Keratinocyte (primary cell): ENCODE measurements around the gene TCN2. TPM values are rescaled to one million over a fixed set of nuclear protein-coding genes. Genes with fewer than 3 reads are reported as not detected.

Experiments used
- DNase-seq: peaks from one replicate; pipeline ENCODE4 v3.0.0-alpha.2; 2011; ENCODE audit warnings: low read depth, missing footprints, low spot score
- FAIRE-seq: peaks from 2 replicates; lab custom pipeline; 2011; peaks lifted over from hg19 to GRCh38; lab: Jason Lieb, UNC
- H2AFZ ChIP-seq: 2 replicates; pipeline ENCODE4 v1.6.0; 2012; ENCODE audit warnings: low read length, control low read depth, inconsistent platforms; ENCODE audit not compliant: control insufficient read depth
- H3K27ac ChIP-seq: 2 replicates; pipeline ENCODE4 v1.5.1; 2011; ENCODE audit warnings: low read length; ENCODE audit not compliant: control insufficient read depth, insufficient read depth
- H3K27me3 ChIP-seq: 3 replicates; pipeline ENCODE4 v1.6.0; 2011; ENCODE audit warnings: low read length; ENCODE audit not compliant: control insufficient read depth, insufficient read depth; ENCODE audit errors: extremely low read depth
- H3K36me3 ChIP-seq, 2 experiments: 2 replicates in 1 of 2; 3 replicates in 1 of 2; pipeline ENCODE4 v1.5.1; 2011; ENCODE audit warnings: low read length in 2 of 2, mild to moderate bottlenecking in 1 of 2; ENCODE audit not compliant: control insufficient read depth in 2 of 2, insufficient read depth in 2 of 2; ENCODE audit errors: extremely low read depth in 1 of 2
- H3K4me1 ChIP-seq: 3 replicates; pipeline ENCODE4 v1.5.1; 2011; ENCODE audit warnings: low read length; ENCODE audit not compliant: control insufficient read depth, insufficient read depth; ENCODE audit errors: extremely low read depth
- H3K4me2 ChIP-seq: 3 replicates; pipeline ENCODE4 v1.6.0; 2011; ENCODE audit warnings: low read depth, low read length; ENCODE audit not compliant: control insufficient read depth, insufficient read depth; ENCODE audit errors: extremely low read depth
- H3K4me3 ChIP-seq, 3 experiments: fragments of 200-600 bp in 1 of 3; sonication (generic) in 1 of 3; 2 replicates in 2 of 3; 3 replicates in 1 of 3; pipeline ENCODE4 v1.5.1; 2011 to 2016; ENCODE audit warnings: low read length in 3 of 3, mild to moderate bottlenecking in 3 of 3, control low read depth in 2 of 3, inconsistent platforms in 1 of 3, low read depth in 1 of 3, mixed read lengths in 1 of 3, mixed run types in 1 of 3, moderate library complexity in 1 of 3; ENCODE audit not compliant: control insufficient read depth in 2 of 3, insufficient read depth in 2 of 3; ENCODE audit errors: extremely low read depth in 1 of 3
- H3K79me2 ChIP-seq: 2 replicates; pipeline ENCODE4 v1.6.0; 2012; ENCODE audit warnings: low read length; ENCODE audit not compliant: control insufficient read depth, insufficient read depth
- H3K9ac ChIP-seq: 3 replicates; pipeline ENCODE4 v1.6.0; 2011; ENCODE audit warnings: low read length; ENCODE audit not compliant: control insufficient read depth, insufficient read depth; ENCODE audit errors: extremely low read depth
- H3K9me1 ChIP-seq: 3 replicates; pipeline ENCODE4 v1.6.0; 2011; ENCODE audit warnings: low read length; ENCODE audit not compliant: control insufficient read depth, insufficient read depth; ENCODE audit errors: extremely low read depth
- H3K9me3 ChIP-seq: 2 replicates; pipeline ENCODE4 v1.5.1; 2012; ENCODE audit warnings: low read depth, low read length; ENCODE audit not compliant: control insufficient read depth
- H4K20me1 ChIP-seq: 3 replicates; pipeline ENCODE4 v1.6.0; 2011; ENCODE audit warnings: low read length; ENCODE audit not compliant: control insufficient read depth, insufficient read depth; ENCODE audit errors: extremely low read depth
- EZH2 ChIP-seq: IDR thresholded peaks from one replicate; pipeline ENCODE4 v1.6.1; 2012; ENCODE audit warnings: inconsistent platforms, mild to moderate bottlenecking, low read length, moderate library complexity
- dilution Hi-C: fragments of 300-500 bp; cut with MboI; formaldehyde crosslinking; loops from one replicate; pipeline ENCODE4 v1.7.0; 2020; ENCODE audit warnings: low sequenced_read_pairs; ENCODE audit not compliant: extremely low pct_ligation_motif_present
- polyA plus RNA-seq, 5 experiments: library from polyadenylated mRNA; depleted of rRNA in 3 of 5; stranded (reverse) in 3 of 5; stranded (forward) in 1 of 5; unstranded in 1 of 5; fragments of >200 nt; gene quantifications; 1 replicate in 1 of 5; 2 replicates in 3 of 5; 3 replicates in 1 of 5; pipeline versions ENCODE4 v1.2.1 to v1.2.3, GENCODE V29; 2011 to 2012; ENCODE audit warnings: missing spikeins in 2 of 5, low read depth in 1 of 5, low replicate concordance in 1 of 5
- TF ChIP-seq, protein P1 (sequence below), 3 experiments: IDR thresholded peaks in 1 of 3; conservative IDR thresholded peaks in 1 of 3; optimal IDR thresholded peaks in 1 of 3; 2 replicates in 2 of 3; 3 replicates in 1 of 3; pipeline versions ENCODE3 to v1.5.1; 2011; ENCODE audit warnings: low read length in 3 of 3, mild to moderate bottlenecking in 3 of 3, moderate library complexity in 2 of 3, control low read depth in 1 of 3, inconsistent platforms in 1 of 3; ENCODE audit not compliant: insufficient read depth in 2 of 3; ENCODE audit errors: extremely low read depth in 1 of 3

TCN2 gene
- polyA plus RNA-seq, 1 donor (not counting 4 experiments of a cell fraction or from before 2014, with no cell fraction given), result 0.88 TPM

- Histone ChIP-seq H3K27ac (no peak overlapping the region), H3K36me3 (peaks cover 18 to 23% of the 10 kb centered on the region in 2 experiments), H3K4me1 (peaks cover 2% of the 10 kb centered on the region), H3K4me2 (no peak overlapping the region), H3K27me3 (peaks cover 4% of the 10 kb centered on the region), H3K9ac (no peak overlapping the region), H2AFZ (no peak overlapping the region), H4K20me1 (peaks cover 2% of the 10 kb centered on the region), H3K4me3 (no peak overlapping the region), H3K9me3 (no peaks in the 10 kb centered on the region), H3K79me2 (no peaks in the 10 kb centered on the region), H3K9me1 (no peaks in the 10 kb centered on the region)
- DNase-seq (no peak), FAIRE-seq (no peak)
- dilution Hi-C loops, result no loop called here
- TF ChIP-seq EZH2, result no peak
- TF ChIP-seq, protein P1, sequence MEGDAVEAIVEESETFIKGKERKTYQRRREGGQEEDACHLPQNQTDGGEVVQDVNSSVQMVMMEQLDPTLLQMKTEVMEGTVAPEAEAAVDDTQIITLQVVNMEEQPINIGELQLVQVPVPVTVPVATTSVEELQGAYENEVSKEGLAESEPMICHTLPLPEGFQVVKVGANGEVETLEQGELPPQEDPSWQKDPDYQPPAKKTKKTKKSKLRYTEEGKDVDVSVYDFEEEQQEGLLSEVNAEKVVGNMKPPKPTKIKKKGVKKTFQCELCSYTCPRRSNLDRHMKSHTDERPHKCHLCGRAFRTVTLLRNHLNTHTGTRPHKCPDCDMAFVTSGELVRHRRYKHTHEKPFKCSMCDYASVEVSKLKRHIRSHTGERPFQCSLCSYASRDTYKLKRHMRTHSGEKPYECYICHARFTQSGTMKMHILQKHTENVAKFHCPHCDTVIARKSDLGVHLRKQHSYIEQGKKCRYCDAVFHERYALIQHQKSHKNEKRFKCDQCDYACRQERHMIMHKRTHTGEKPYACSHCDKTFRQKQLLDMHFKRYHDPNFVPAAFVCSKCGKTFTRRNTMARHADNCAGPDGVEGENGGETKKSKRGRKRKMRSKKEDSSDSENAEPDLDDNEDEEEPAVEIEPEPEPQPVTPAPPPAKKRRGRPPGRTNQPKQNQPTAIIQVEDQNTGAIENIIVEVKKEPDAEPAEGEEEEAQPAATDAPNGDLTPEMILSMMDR (optimal IDR thresholded peaks at IDR 0.05 in 1 of 3, IDR thresholded peaks at IDR 0.05 in 1 of 3, conservative IDR thresholded peaks at IDR 0.05 in 1 of 3; ENCODE audit: extremely low read depth in 1 of 3, insufficient read depth in 2 of 3, low read length in 3 of 3), result no peak
Observed at GRCh38 chr22:30573594-30574094, 33.3 kb upstream of the TCN2 start.

- Histone ChIP-seq H3K4me2 (no peak within 1 kb of the TSS), H3K4me1 (peaks cover 2% of the 10 kb centered on the region), H3K9me1 (no peaks in the 10 kb centered on the region), H3K9me3 (no peaks in the 10 kb centered on the region), H3K27ac (no peak within 1 kb of the TSS), H3K9ac (no peak within 1 kb of the TSS), H2AFZ (no peak within 1 kb of the TSS), H3K36me3 (peaks cover 25 to 30% of the 10 kb centered on the region in 2 experiments), H3K4me3 (no peak within 1 kb of the TSS), H3K27me3 (peaks cover 4% of the 10 kb centered on the region), H4K20me1 (peaks cover 2% of the 10 kb centered on the region), H3K79me2 (no peaks in the 10 kb centered on the region)
- no peak for TF ChIP-seq EZH2
- TF ChIP-seq, protein P1 (optimal IDR thresholded peaks at IDR 0.05 in 1 of 3, IDR thresholded peaks at IDR 0.05 in 1 of 3, conservative IDR thresholded peaks at IDR 0.05 in 1 of 3; ENCODE audit: extremely low read depth in 1 of 3, insufficient read depth in 2 of 3, low read length in 3 of 3), result no peak
- no peak for FAIRE-seq
- dilution Hi-C loops, result no loop called here
- no peak for DNase-seq
Observed at GRCh38 chr22:30574095-30574981, 32.6 kb upstream of the TCN2 start, which contains the start of gene GAL3ST1. GAL3ST1 (minus strand) TSS chr22:30574665; CDS start chr22:30557392, 17,273 bp downstream.
